ENCODE data around the gene ANAPC1.

The ANAPC1 gene, protein sequence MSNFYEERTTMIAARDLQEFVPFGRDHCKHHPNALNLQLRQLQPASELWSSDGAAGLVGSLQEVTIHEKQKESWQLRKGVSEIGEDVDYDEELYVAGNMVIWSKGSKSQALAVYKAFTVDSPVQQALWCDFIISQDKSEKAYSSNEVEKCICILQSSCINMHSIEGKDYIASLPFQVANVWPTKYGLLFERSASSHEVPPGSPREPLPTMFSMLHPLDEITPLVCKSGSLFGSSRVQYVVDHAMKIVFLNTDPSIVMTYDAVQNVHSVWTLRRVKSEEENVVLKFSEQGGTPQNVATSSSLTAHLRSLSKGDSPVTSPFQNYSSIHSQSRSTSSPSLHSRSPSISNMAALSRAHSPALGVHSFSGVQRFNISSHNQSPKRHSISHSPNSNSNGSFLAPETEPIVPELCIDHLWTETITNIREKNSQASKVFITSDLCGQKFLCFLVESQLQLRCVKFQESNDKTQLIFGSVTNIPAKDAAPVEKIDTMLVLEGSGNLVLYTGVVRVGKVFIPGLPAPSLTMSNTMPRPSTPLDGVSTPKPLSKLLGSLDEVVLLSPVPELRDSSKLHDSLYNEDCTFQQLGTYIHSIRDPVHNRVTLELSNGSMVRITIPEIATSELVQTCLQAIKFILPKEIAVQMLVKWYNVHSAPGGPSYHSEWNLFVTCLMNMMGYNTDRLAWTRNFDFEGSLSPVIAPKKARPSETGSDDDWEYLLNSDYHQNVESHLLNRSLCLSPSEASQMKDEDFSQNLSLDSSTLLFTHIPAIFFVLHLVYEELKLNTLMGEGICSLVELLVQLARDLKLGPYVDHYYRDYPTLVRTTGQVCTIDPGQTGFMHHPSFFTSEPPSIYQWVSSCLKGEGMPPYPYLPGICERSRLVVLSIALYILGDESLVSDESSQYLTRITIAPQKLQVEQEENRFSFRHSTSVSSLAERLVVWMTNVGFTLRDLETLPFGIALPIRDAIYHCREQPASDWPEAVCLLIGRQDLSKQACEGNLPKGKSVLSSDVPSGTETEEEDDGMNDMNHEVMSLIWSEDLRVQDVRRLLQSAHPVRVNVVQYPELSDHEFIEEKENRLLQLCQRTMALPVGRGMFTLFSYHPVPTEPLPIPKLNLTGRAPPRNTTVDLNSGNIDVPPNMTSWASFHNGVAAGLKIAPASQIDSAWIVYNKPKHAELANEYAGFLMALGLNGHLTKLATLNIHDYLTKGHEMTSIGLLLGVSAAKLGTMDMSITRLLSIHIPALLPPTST (N-terminal part only)

DNA sequence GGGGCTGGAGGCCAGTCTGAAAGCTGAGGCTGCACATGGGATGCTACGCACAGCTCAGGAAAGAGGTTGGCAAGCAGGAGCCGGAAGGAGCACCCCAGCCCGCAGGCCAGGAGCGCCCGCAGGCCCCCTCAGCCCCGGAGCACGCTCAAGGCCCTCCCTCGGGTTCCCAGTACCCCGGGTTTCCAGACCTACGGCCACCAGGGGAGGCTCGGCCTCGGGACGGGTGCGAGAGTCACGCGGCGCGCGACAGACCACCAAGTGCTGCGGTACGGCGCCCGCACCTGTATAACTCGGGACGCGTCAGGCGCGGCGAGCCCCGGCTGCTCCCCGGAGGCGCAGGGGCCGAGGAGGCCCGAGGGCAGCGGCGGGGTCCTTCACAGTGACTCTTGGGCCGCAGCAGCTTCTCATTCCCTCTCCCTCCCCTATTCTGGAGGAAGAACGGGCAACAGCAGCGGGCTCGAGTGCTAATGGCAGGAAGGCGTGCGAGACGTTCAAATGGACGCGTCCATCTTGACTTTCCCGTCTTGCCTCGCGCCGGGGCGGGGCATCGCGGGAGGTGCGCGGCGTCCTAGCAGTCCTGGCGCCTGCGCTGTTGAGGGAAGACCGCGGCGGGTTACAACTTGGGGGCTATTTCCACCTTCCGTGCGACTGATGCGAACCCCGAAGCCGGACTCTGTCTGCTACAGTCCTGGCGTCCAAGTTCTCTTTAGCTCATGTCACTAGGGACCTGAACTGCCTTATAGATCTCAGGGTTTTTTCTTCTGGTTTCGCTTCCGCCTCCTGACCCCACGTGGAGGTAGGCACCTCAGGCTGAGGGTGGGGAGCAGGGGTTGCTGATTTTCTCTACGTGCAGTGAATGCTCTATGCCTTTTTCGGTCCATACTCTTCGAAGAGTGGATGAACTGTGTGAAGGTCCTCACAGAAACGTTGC, at the start of gene ANAPC1:
ANAPC1 (minus strand) TSS at position 533 of the 931 bp plus-strand sequence. CDS start 3,368 bp downstream, outside the sequence.
- peak within 1 kb of the TSS; percentile 79 for H3K4me3 ChIP-seq (ENCODE audit: low read length)

DNA sequence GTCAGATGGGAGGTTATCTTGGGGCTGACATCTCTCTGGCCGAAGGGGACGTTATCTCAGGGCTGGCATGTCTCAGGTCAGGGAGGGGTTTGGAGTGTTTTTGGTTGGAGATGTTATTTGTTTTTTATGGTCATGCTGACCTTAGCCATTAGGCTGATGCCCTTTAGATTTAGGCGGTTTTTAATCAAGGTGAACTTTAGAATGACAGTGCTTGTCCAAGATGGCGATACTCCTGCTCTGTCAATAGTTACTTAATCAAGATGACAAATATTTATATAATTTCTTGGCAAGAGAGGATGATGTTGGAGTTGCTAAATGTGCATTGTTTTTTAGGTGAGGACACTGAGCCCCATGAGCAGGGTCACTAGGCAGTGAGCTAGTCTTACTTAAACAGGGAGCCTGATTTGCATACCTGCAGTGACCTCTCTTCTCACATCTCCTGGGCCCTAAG, 48.9 kb upstream of the ANAPC1 start:
- no peaks in the 10 kb centered on the region for H3K36me3 ChIP-seq (replicated peaks; ENCODE audit: insufficient read depth, low read length)
- TF ChIP-seq, protein P1, sequence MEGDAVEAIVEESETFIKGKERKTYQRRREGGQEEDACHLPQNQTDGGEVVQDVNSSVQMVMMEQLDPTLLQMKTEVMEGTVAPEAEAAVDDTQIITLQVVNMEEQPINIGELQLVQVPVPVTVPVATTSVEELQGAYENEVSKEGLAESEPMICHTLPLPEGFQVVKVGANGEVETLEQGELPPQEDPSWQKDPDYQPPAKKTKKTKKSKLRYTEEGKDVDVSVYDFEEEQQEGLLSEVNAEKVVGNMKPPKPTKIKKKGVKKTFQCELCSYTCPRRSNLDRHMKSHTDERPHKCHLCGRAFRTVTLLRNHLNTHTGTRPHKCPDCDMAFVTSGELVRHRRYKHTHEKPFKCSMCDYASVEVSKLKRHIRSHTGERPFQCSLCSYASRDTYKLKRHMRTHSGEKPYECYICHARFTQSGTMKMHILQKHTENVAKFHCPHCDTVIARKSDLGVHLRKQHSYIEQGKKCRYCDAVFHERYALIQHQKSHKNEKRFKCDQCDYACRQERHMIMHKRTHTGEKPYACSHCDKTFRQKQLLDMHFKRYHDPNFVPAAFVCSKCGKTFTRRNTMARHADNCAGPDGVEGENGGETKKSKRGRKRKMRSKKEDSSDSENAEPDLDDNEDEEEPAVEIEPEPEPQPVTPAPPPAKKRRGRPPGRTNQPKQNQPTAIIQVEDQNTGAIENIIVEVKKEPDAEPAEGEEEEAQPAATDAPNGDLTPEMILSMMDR (IDR thresholded peaks at IDR 0.05; ENCODE audit: low read length): no peak
- TF ChIP-seq EZH2 (optimal IDR thresholded peaks at IDR 0.05; ENCODE audit: low read depth, low read length): no peak
- no peak for TF ChIP-seq EZH2phosphoT487 (IDR thresholded peaks at IDR 0.05; ENCODE audit: low read length)
- DNase-seq: peak; percentile 54
- H3K4me2 ChIP-seq (ENCODE audit: low read depth, low read length): peak overlapping the region; percentile 51
- no peaks in the 10 kb centered on the region for H3K9me3 ChIP-seq (replicated peaks; ENCODE audit: insufficient read depth, low read length)
- H3K4me1 ChIP-seq (ENCODE audit: low read length): peaks cover 44% of the 10 kb centered on the region
- peaks cover 29% of the 10 kb centered on the region for H3F3A ChIP-seq (ENCODE audit: insufficient read depth, low read length)
- H3K4me3 ChIP-seq (ENCODE audit: low read length): no peak overlapping the region
- no peaks in the 10 kb centered on the region for H3K27me3 ChIP-seq (replicated peaks; ENCODE audit: insufficient read depth, low read length)
- H3K27ac ChIP-seq (ENCODE audit: low read length): peak overlapping the region; percentile 81; the same call in 1 of the 2 replicates
- H4K20me1 ChIP-seq (ENCODE audit: insufficient read depth, low read length): no peaks in the 10 kb centered on the region
- H2AFZ ChIP-seq (ENCODE audit: low read length): no peak overlapping the region
- H3K9ac ChIP-seq (ENCODE audit: low read length): peak overlapping the region; percentile 20; the same call in 1 of the 2 replicates
- H3K9me2 ChIP-seq (replicated peaks; ENCODE audit: insufficient read depth, low read length): no peaks in the 10 kb centered on the region
- H3K79me2 ChIP-seq (ENCODE audit: low read length): peaks cover 27% of the 10 kb centered on the region

More for the DNA sequence above, at the start of gene ANAPC1:
- TF ChIP-seq EZH2 (optimal IDR thresholded peaks at IDR 0.05; ENCODE audit: low read depth, low read length) (no peak), EZH2phosphoT487 (IDR thresholded peaks at IDR 0.05; ENCODE audit: low read length) (no peak)
- TF ChIP-seq, protein P1 (IDR thresholded peaks at IDR 0.05; ENCODE audit: low read length): no peak
- Histone ChIP-seq H3F3A (ENCODE audit: insufficient read depth, low read length) (peaks cover 6% of the 10 kb centered on the region), H3K4me2 (ENCODE audit: low read depth, low read length) (peak within 1 kb of the TSS; percentile 60), H3K36me3 (replicated peaks; ENCODE audit: insufficient read depth, low read length) (no peaks in the 10 kb centered on the region), H3K27ac (ENCODE audit: low read length) (peak within 1 kb of the TSS; percentile 82), H3K9me2 (replicated peaks; ENCODE audit: insufficient read depth, low read length) (no peaks in the 10 kb centered on the region), H3K27me3 (replicated peaks; ENCODE audit: insufficient read depth, low read length) (no peaks in the 10 kb centered on the region), H3K4me1 (ENCODE audit: low read length) (0 out of 2 replicates have a peak, but pooled peaks cover 3% of the 10 kb centered on the region), H3K9me3 (replicated peaks; ENCODE audit: insufficient read depth, low read length) (no peaks in the 10 kb centered on the region), H3K9ac (ENCODE audit: low read length) (peak within 1 kb of the TSS; percentile 77), H3K79me2 (ENCODE audit: low read length) (peaks cover 28% of the 10 kb centered on the region), H4K20me1 (ENCODE audit: insufficient read depth, low read length) (no peaks in the 10 kb centered on the region), H2AFZ (ENCODE audit: low read length) (peak within 1 kb of the TSS; percentile 89)
- peak; percentile 89 for DNase-seq

All from MM.1S (cell line).